Lower leg skin (tissue), 4 donors: ENCODE measurements around the gene TBC1D8. TPM values are rescaled to one million over a fixed set of nuclear protein-coding genes. Genes with fewer than 3 reads are reported as not detected.
A peak's percentile ranks its signal among the peaks of the same experiment; 100 is the strongest.

ENCODE experiments used
- DNase-seq, 2 donors: peaks; one replicate each; pipeline ENCODE4 v3.0.0-alpha.2; 2019; ENCODE audit warnings: low spot score in 2 of 2
- H3K4me3 ChIP-seq: fragments of 200-600 bp; sonication (generic); 2 replicates; pipeline ENCODE4 v1.5.1; 2017; ENCODE audit warnings: mild to moderate bottlenecking, low read depth; ENCODE audit not compliant: poor library complexity, severe bottlenecking
- CTCF ChIP-seq, 3 donors: fragments of 450-650 bp; IDR thresholded peaks; one replicate each; pipeline ENCODE4 v1.5.1; 2016; ENCODE audit warnings: antibody characterized with exemption in 3 of 3, mild to moderate bottlenecking in 3 of 3, moderate library complexity in 2 of 3
- POLR2A ChIP-seq, 2 donors: fragments of 450-650 bp; IDR thresholded peaks; one replicate each; pipeline ENCODE4 v1.6.1; 2016 to 2017; ENCODE audit warnings: antibody characterized with exemption in 2 of 2, mild to moderate bottlenecking in 1 of 2, moderate library complexity in 1 of 2
- WGBS, 2 donors: methylation state at CpG; one replicate each; pipeline ENCODE4 v1.1.5; 2018; 5-methylcytosine and 5-hydroxymethylcytosine counted together
- intact Hi-C: fragments of 100-400 bp; cut with DNase I; formaldehyde crosslinking; loops from one replicate; pipeline ENCODE4 v1.15.0; 2023; ENCODE audit warnings: low total_unique reads
- total RNA-seq, 4 donors: library from RNA; depleted of rRNA; stranded (reverse); fragments of >200 nt; gene quantifications; one replicate each; pipeline ENCODE4 v1.1.0, GENCODE V29; 2016

TBC1D8 gene
- total RNA-seq, 4 donors from 2014 or later: 29.4 to 102 (median 46.1) TPM

GRCh38 chr2:100991404-100991773 lies 159.8 kb downstream of the TBC1D8 start:
- TF ChIP-seq POLR2A (IDR thresholded peaks at IDR 0.05): no peak
- TF ChIP-seq CTCF (IDR thresholded peaks at IDR 0.05): no peak
- DNase-seq: peak in 1 of 2 donors; percentile 58
- WGBS, 2 donors: 93 to 95% methylated on average over 5 of the region's 5 CpGs
- intact Hi-C loops: no loop called here
- no peak overlapping the region for H3K4me3 ChIP-seq

GRCh38 chr2:100990650-100991403 lies 160.4 kb downstream of the TBC1D8 start:
- no peak for TF ChIP-seq CTCF (IDR thresholded peaks at IDR 0.05)
- no peak for TF ChIP-seq POLR2A (IDR thresholded peaks at IDR 0.05)

GRCh38 chr2:100990166-100990565 lies 161.0 kb downstream of the TBC1D8 start:
- peak in 1 of 2 donors; percentile 54 for DNase-seq
- intact Hi-C loops: no loop called here

More at GRCh38 chr2:100990650-100991403, 160.4 kb downstream of the TBC1D8 start:
- intact Hi-C loops: no loop called here
- no peak overlapping the region for H3K4me3 ChIP-seq
- 84 to 90% methylated on average over 24 of the region's 24 CpGs for whole genome bisulfite sequencing, 2 donors
- DNase-seq: peak in 1 of 2 donors; percentile 62

GRCh38 chr2:100989666-100990065 lies 161.5 kb downstream of the TBC1D8 start:
- TF ChIP-seq POLR2A (IDR thresholded peaks at IDR 0.05) (no peak), CTCF (IDR thresholded peaks at IDR 0.05) (no peak)
- intact Hi-C loops: loop anchor here (10.0 kb wide), 1 partner anchor 255 kb away; no protein-coding TSS in a partner anchor
- H3K4me3 ChIP-seq: no peak overlapping the region
- WGBS, 2 donors: 88 to 93% methylated on average over 3 of the region's 3 CpGs
- peak in 1 of 2 donors; percentile 31 for DNase-seq

More at GRCh38 chr2:100990166-100990565, 161.0 kb downstream of the TBC1D8 start:
- no peak overlapping the region for H3K4me3 ChIP-seq
- WGBS, 2 donors: 89 to 90% methylated on average over 9 of the region's 9 CpGs
- TF ChIP-seq CTCF (IDR thresholded peaks at IDR 0.05) (no peak), POLR2A (IDR thresholded peaks at IDR 0.05) (no peak)

GRCh38 chr2:100988630-100989417 lies 162.4 kb downstream of the TBC1D8 start:
- intact Hi-C loops: loop anchor here (10.0 kb wide), 1 partner anchor 254 kb away; no protein-coding TSS in a partner anchor
- no peak for TF ChIP-seq CTCF (IDR thresholded peaks at IDR 0.05)
- TF ChIP-seq POLR2A (IDR thresholded peaks at IDR 0.05): no peak
- WGBS, 2 donors: 80 to 86% methylated on average over 8 of the region's 8 CpGs
- H3K4me3 ChIP-seq: no peak overlapping the region
- peak in 1 of 2 donors; percentile 52 for DNase-seq
